Neural cell (in vitro differentiated cells): ENCODE results near the gene KRTAP20-1.

Experiments used
- EZH2 ChIP-seq: fragments of 200-600, 300-800 bp; shearing (Covaris generic), sonication (generic); IDR thresholded peaks from 2 replicates; pipeline ENCODE4 v1.6.1; 2014; ENCODE audit warnings: antibody characterized with exemption, low read length, borderline replicate concordance, mild to moderate bottlenecking; ENCODE audit not compliant: insufficient read depth, poor library complexity, severe bottlenecking
- RAD21 ChIP-seq: fragments of 450-650 bp; conservative IDR thresholded peaks from 2 replicates; pipeline ENCODE4 v1.6.1; 2014; ENCODE audit warnings: antibody characterized with exemption, mild to moderate bottlenecking, moderate library complexity
- TF ChIP-seq, protein P1 (sequence below): fragments of 450-650 bp; IDR thresholded peaks from 2 replicates; pipeline ENCODE4 v1.5.1; 2014; ENCODE audit warnings: antibody characterized with exemption, mild to moderate bottlenecking, moderate library complexity; ENCODE audit not compliant: poor library complexity, severe bottlenecking
- TF ChIP-seq, protein P2 (sequence below): IDR thresholded peaks from 2 replicates; pipeline ENCODE4 v1.6.1; 2012; ENCODE audit warnings: borderline replicate concordance

DNA sequence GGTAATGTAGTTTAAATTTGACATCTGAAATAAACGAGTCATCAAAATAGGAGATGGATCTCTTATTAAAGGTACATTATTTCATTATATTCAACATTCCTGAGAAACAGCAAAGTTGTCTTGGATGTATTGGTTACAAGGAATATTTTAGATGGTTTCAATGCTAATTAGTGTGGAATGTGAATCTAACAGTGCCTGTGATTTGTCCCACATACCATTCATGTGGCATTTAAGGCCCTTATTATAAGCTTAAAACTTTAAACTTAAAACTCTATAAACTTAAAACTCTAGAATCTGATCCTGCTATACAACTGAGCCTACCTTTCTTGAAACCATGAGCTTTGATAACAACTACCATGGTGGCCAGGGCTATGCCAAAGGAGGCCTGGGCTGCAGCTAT lies 15.4 kb upstream of the KRTAP20-1 start, which contains the start of gene KRTAP22-1:
- TF ChIP-seq, protein P1, sequence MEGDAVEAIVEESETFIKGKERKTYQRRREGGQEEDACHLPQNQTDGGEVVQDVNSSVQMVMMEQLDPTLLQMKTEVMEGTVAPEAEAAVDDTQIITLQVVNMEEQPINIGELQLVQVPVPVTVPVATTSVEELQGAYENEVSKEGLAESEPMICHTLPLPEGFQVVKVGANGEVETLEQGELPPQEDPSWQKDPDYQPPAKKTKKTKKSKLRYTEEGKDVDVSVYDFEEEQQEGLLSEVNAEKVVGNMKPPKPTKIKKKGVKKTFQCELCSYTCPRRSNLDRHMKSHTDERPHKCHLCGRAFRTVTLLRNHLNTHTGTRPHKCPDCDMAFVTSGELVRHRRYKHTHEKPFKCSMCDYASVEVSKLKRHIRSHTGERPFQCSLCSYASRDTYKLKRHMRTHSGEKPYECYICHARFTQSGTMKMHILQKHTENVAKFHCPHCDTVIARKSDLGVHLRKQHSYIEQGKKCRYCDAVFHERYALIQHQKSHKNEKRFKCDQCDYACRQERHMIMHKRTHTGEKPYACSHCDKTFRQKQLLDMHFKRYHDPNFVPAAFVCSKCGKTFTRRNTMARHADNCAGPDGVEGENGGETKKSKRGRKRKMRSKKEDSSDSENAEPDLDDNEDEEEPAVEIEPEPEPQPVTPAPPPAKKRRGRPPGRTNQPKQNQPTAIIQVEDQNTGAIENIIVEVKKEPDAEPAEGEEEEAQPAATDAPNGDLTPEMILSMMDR, result no peak
- TF ChIP-seq EZH2 (no peak), RAD21 (no peak)
- TF ChIP-seq, protein P2, sequence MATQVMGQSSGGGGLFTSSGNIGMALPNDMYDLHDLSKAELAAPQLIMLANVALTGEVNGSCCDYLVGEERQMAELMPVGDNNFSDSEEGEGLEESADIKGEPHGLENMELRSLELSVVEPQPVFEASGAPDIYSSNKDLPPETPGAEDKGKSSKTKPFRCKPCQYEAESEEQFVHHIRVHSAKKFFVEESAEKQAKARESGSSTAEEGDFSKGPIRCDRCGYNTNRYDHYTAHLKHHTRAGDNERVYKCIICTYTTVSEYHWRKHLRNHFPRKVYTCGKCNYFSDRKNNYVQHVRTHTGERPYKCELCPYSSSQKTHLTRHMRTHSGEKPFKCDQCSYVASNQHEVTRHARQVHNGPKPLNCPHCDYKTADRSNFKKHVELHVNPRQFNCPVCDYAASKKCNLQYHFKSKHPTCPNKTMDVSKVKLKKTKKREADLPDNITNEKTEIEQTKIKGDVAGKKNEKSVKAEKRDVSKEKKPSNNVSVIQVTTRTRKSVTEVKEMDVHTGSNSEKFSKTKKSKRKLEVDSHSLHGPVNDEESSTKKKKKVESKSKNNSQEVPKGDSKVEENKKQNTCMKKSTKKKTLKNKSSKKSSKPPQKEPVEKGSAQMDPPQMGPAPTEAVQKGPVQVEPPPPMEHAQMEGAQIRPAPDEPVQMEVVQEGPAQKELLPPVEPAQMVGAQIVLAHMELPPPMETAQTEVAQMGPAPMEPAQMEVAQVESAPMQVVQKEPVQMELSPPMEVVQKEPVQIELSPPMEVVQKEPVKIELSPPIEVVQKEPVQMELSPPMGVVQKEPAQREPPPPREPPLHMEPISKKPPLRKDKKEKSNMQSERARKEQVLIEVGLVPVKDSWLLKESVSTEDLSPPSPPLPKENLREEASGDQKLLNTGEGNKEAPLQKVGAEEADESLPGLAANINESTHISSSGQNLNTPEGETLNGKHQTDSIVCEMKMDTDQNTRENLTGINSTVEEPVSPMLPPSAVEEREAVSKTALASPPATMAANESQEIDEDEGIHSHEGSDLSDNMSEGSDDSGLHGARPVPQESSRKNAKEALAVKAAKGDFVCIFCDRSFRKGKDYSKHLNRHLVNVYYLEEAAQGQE, result no peak
